ENCODE measurements around the gene WTIP. TPM values are rescaled to one million over a fixed set of nuclear protein-coding genes. Genes with fewer than 3 reads are reported as not detected.
"Not testable (repeated sequence)": the region's sequence is repeated elsewhere in the genome, so short reads cannot be mapped to it uniquely, and the experiment has no call there.

The WTIP gene
- total RNA-seq, 1 donor: 40.6 TPM

DNA sequence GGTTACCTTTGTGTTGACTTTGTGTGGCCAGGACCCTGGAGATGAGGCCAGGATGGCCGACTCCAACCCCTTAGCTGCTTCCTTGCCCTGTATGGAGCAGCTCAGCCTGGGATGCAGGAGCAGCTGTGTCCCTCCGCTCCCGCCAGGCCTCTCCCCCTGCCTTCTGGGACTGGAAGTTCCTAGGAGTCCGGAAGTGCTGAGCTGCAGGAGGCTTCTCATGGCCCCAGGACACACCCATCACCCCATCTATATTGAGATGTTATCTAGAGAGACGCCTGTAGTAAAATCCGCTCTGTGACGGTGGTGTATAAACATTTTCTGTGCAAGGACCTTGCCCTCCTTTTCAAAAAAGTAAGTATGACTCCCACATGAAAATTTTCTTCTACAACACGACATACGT, 27.0 kb downstream of the WTIP start:
- TF ChIP-seq, protein P1, sequence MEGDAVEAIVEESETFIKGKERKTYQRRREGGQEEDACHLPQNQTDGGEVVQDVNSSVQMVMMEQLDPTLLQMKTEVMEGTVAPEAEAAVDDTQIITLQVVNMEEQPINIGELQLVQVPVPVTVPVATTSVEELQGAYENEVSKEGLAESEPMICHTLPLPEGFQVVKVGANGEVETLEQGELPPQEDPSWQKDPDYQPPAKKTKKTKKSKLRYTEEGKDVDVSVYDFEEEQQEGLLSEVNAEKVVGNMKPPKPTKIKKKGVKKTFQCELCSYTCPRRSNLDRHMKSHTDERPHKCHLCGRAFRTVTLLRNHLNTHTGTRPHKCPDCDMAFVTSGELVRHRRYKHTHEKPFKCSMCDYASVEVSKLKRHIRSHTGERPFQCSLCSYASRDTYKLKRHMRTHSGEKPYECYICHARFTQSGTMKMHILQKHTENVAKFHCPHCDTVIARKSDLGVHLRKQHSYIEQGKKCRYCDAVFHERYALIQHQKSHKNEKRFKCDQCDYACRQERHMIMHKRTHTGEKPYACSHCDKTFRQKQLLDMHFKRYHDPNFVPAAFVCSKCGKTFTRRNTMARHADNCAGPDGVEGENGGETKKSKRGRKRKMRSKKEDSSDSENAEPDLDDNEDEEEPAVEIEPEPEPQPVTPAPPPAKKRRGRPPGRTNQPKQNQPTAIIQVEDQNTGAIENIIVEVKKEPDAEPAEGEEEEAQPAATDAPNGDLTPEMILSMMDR (IDR thresholded peaks at IDR 0.05; ENCODE audit: insufficient read depth, low read depth, low read length): peak; percentile 5
- peak; percentile 62 for DNase-seq (ENCODE audit: low read depth)
- no peak overlapping the region for H3K4me3 ChIP-seq (ENCODE audit: low read depth, low read length)

DNA sequence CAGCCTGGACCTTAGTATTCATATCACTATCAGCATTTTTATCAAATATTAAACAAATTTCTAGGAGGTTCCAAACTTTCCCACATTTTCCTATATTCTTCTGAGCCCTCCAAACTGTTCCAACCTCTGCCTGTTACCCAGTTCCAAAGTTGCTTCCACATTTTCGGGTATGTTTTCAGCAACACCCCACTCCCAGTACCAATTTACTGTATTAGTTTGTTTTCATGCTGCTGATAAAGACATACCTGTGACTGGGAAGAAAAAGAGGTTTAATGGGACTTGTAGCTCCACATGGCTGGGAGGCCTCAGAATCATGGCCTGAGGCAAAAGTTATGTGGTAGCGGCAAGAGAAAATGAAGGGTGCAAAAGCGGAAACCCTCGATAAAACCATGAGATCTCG, 29.3 kb downstream of the WTIP start:
- DNase-seq (ENCODE audit: low read depth): not testable (repeated sequence)

DNA sequence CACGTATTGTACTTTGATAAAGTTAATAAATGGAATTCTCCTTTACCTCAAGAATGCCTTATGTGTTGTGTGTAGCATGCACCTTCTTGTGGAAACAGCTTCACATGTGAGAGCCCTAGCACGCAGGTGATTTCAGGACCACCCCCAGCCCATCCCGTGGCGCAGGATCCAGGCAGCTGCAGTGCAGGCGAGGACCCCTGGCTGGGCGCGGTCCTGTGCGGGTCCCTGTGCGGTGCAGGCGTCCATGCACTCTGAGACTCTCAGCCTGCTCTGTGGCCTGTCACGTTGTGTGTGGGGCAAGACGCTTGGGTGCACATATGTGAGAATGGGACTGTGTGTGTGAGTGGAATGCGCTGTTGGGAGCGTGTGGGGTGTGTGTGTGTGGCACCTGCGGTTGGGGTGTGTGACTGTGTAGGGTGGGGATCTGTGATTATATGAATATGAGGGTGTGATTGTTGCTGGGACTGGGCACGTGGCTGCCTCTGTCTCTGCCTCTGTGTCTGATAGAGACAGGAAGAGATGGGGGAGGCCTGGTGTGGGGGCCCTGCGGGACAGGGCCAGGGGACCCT, 30.8 kb downstream of the WTIP start:
- no peak for DNase-seq (ENCODE audit: low read depth)
- H3K4me3 ChIP-seq (ENCODE audit: low read depth, low read length): no peak overlapping the region
- TF ChIP-seq, protein P1 (IDR thresholded peaks at IDR 0.05; ENCODE audit: insufficient read depth, low read depth, low read length): no peak

More for the DNA sequence above, 29.3 kb downstream of the WTIP start:
- not testable (repeated sequence) for H3K4me3 ChIP-seq (ENCODE audit: low read depth, low read length)

DNA sequence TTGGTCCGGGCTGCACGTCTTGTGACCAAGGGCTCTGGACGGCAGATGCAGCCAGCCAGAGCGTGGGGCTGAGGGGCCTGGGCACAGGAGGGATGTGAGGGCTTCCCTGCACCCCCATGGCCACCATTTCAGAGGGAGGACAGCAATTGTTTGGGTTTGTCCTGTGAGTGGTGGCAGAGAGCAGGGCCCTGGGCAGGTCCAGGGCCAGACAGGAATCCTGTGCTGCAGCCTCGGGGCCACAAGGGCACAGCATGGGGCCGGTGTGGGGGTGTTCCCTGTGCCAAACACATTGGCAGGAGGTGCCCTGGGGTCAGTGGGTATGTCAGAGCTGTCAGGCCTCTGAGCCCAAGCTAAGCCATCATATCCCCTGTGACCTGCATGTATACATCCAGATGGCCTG, 32.2 kb downstream of the WTIP start:
- TF ChIP-seq, protein P1 (IDR thresholded peaks at IDR 0.05; ENCODE audit: insufficient read depth, low read depth, low read length): no peak
- DNase-seq (ENCODE audit: low read depth): no peak
- no peak overlapping the region for H3K4me3 ChIP-seq (ENCODE audit: low read depth, low read length)

DNA sequence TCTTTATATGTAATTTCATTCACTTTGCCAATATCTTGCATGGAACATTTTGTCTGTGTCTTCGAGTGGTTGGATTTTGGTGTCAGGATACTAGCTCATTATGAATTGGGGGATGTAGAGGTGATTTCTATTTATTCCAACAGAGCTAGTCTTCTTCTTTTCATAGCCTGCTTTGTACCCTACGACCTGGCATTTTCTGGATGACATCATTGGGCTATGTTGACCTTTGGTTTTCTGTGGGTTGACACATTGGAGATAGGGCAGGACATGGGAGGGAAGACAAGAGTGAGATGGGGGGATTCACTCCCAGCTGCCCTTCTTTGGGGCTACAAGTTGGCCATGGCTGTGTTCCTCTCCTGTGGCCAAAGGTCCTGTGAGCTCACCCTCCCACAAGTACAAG, 38.0 kb downstream of the WTIP start:
- TF ChIP-seq, protein P1 (IDR thresholded peaks at IDR 0.05; ENCODE audit: insufficient read depth, low read depth, low read length): no peak
- DNase-seq (ENCODE audit: low read depth): no peak
- no peak overlapping the region for H3K4me3 ChIP-seq (ENCODE audit: low read depth, low read length)

DNA sequence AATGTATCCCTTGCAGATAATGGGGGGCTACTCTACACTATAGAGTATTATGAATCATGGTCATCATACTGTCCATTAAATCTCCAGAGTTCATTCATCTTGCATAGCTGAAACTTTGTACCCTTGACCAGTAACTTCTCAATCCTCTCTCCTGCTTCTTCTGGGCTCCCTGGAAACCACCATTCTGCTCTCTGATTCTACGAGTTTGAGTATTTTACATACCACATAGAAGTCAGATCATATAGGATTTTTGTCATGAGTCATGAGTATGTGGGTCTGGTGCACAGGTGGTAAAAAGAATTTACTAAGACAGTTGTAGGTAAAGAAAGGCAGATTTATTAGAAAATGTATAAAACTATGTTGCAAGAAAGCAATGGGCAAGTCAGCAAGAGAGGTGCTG, 41.9 kb downstream of the WTIP start:
- DNase-seq (ENCODE audit: low read depth): no peak
- no peak overlapping the region for H3K4me3 ChIP-seq (ENCODE audit: low read depth, low read length)
- TF ChIP-seq, protein P1 (IDR thresholded peaks at IDR 0.05; ENCODE audit: insufficient read depth, low read depth, low read length): no peak

DNA sequence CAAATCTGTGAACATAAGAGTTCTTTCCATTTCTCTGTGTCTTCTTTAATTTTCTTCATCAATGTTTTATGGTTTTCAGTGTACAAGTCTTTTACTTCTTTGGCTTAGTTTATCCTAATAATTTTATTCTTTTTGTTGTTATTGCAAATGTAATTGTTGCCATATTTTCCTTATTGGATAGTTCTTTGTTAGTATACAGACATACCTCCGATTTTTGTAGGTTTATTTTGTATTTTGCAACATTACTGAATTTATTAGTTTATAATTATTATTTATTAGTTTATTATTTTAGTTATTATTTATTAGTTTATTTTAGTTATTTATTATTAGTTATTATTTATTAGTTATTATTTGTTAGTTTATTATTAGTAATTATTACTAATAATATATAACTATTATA, 43.4 kb downstream of the WTIP start:
- no peak overlapping the region for H3K4me3 ChIP-seq (ENCODE audit: low read depth, low read length)
- TF ChIP-seq, protein P1 (IDR thresholded peaks at IDR 0.05; ENCODE audit: insufficient read depth, low read depth, low read length): no peak
- DNase-seq (ENCODE audit: low read depth): no peak
